Ishikawa (cell line): ENCODE data around the gene PIMREG.

Experiments used
- CEBPB ChIP-seq: IDR thresholded peaks from 2 replicates; pipeline ENCODE4 v1.6.1; 2012
- CREB1 ChIP-seq: IDR thresholded peaks from 2 replicates; pipeline ENCODE4 v1.6.1; 2012; ENCODE audit warnings: low read depth
- EGR1 ChIP-seq: IDR thresholded peaks from 2 replicates; pipeline ENCODE4 v1.6.1; 2012
- EP300 ChIP-seq: IDR thresholded peaks from 2 replicates; pipeline ENCODE4 v1.6.1; 2012; ENCODE audit warnings: borderline replicate concordance
- FOXM1 ChIP-seq: IDR thresholded peaks from 2 replicates; pipeline ENCODE4 v1.6.1; 2012; ENCODE audit warnings: low read depth, borderline replicate concordance
- NFIC ChIP-seq: IDR thresholded peaks from 2 replicates; pipeline ENCODE4 v1.6.1; 2012
- RAD21 ChIP-seq: IDR thresholded peaks from 2 replicates; pipeline ENCODE4 v1.6.1; 2012; ENCODE audit warnings: low read depth
- TAF1 ChIP-seq: IDR thresholded peaks from 2 replicates; pipeline ENCODE4 v1.6.1; 2012; ENCODE audit warnings: low read depth, mild to moderate bottlenecking
- TCF12 ChIP-seq: IDR thresholded peaks from 2 replicates; pipeline ENCODE4 v1.6.1; 2012; ENCODE audit warnings: low read depth
- TEAD4 ChIP-seq: IDR thresholded peaks from 2 replicates; pipeline ENCODE4 v1.6.1; 2012
- YY1 ChIP-seq: IDR thresholded peaks from 2 replicates; pipeline ENCODE4 v1.6.1; 2012; ENCODE audit warnings: low read depth
- ZBTB7A ChIP-seq: IDR thresholded peaks from 2 replicates; pipeline ENCODE4 v1.6.1; 2012; ENCODE audit warnings: low read depth
- TF ChIP-seq, protein P1 (sequence below): IDR thresholded peaks from 2 replicates; pipeline ENCODE4 v1.6.1; 2012; ENCODE audit warnings: low read depth, mild to moderate bottlenecking
- TF ChIP-seq, protein P2 (sequence below): IDR thresholded peaks from 2 replicates; pipeline ENCODE4 v1.6.1; 2012
- TF ChIP-seq, protein P3 (sequence below): IDR thresholded peaks from 2 replicates; pipeline ENCODE4 v1.6.1; 2012

Gene PIMREG

DNA sequence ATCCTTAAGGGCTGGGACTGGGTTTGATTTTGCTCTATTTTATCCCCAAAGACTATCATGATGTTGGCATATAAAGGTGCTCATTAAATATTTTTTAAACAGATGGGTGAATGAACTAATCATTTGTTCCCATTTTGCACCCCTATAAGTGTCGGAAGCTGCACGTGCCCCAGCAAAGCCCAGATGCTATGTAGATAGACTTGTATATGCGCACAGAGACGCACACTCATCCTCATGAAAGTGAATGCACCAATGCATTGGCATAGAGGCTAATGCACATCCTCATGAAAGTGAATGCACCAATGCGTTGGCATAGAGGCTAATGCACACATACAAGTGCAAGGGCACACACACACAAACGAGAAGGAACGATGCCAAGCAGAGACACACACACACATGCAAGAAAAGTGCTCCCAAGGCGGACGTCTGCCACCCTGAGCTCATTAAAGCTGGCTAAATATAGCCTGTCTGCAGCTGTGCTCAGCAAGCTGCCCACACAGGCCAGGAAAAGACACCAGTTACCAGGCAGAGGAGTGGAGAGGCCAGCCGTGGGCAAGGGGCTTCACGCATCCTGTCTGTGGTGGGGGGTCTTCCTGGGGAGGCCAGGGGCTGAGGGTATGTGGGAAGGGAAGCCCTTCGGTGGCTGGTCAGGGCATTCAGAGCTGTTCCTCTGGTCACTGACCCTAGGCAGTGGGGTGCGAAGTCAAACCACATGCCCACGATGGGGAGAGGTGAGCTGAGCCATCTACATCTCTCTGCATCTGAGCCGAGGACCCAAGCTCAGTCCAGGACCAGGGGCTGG is 52.6 kb downstream of the PIMREG start:
- TF ChIP-seq, protein P1, sequence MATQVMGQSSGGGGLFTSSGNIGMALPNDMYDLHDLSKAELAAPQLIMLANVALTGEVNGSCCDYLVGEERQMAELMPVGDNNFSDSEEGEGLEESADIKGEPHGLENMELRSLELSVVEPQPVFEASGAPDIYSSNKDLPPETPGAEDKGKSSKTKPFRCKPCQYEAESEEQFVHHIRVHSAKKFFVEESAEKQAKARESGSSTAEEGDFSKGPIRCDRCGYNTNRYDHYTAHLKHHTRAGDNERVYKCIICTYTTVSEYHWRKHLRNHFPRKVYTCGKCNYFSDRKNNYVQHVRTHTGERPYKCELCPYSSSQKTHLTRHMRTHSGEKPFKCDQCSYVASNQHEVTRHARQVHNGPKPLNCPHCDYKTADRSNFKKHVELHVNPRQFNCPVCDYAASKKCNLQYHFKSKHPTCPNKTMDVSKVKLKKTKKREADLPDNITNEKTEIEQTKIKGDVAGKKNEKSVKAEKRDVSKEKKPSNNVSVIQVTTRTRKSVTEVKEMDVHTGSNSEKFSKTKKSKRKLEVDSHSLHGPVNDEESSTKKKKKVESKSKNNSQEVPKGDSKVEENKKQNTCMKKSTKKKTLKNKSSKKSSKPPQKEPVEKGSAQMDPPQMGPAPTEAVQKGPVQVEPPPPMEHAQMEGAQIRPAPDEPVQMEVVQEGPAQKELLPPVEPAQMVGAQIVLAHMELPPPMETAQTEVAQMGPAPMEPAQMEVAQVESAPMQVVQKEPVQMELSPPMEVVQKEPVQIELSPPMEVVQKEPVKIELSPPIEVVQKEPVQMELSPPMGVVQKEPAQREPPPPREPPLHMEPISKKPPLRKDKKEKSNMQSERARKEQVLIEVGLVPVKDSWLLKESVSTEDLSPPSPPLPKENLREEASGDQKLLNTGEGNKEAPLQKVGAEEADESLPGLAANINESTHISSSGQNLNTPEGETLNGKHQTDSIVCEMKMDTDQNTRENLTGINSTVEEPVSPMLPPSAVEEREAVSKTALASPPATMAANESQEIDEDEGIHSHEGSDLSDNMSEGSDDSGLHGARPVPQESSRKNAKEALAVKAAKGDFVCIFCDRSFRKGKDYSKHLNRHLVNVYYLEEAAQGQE = no peak
- TF ChIP-seq CREB1 (no peak), TAF1 (no peak), EGR1 (no peak), FOXM1 (no peak), TCF12 (no peak), CEBPB (no peak), TEAD4 (no peak), YY1 (no peak), RAD21 (no peak), ZBTB7A (no peak), NFIC (no peak), EP300 (no peak)
- TF ChIP-seq, protein P2, sequence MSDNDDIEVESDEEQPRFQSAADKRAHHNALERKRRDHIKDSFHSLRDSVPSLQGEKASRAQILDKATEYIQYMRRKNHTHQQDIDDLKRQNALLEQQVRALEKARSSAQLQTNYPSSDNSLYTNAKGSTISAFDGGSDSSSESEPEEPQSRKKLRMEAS = no peak
- TF ChIP-seq, protein P3, sequence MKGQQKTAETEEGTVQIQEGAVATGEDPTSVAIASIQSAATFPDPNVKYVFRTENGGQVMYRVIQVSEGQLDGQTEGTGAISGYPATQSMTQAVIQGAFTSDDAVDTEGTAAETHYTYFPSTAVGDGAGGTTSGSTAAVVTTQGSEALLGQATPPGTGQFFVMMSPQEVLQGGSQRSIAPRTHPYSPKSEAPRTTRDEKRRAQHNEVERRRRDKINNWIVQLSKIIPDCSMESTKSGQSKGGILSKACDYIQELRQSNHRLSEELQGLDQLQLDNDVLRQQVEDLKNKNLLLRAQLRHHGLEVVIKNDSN = no peak

DNA sequence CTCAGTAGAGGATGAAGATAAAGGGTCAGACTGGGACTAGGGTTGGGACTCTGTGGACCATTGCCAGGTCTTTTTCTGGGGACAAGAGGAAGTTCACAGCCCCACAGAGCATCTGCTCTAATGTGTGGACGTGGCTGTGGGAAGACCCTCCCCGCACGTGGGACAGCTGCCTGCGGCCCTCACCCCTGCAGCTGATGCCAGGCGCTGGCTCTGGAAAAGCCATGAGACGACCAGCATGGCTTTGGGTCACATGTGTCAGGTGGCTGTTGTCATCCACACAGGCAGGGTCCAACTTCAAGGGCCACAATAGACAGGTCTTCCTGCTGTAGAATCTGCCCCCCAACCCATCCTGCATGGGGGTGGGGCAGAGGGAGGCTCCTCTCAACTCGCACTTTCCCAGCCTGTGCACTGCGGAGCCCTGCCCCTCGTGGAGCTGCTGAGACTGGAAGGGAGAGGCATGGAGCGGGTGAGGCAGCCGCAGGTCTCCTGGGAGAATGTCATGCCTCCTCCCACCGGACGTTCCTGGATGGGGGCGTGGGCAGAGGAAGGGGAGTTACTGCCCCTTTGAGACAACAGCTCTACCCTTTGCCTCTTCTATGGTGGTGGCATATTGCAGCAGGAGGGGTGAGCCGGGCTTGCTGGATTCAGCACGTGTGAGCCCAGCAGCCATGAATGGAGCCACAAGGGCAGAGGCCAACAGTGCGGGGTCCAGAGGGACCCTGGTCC is 53.4 kb downstream of the PIMREG start:
- TF ChIP-seq, protein P1 = no peak

DNA sequence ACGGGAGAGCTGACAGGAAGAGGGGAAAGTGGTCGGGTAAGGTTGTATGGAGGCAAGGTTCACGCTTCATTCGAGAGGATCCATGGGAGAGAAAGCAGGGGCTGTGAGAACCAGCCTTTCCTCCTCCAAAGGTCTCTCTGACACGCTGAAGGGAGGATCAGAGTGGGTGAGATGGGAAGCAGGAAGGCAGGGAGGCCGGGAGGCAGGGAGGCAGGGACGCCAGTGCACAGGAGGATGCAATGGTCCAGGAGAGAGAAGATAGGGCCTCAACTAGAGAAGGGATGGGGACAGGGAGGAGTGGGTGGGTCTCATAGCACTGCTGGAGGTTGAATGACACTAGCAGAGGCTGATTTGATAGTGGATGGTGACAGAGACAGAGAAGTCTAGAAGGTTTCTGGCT is 54.1 kb downstream of the PIMREG start:
- TF ChIP-seq TCF12 (no peak), YY1 (no peak), CREB1 (no peak), ZBTB7A (no peak), CEBPB (no peak), TAF1 (no peak), RAD21 (no peak), EGR1 (no peak), EP300 (no peak), NFIC (no peak), FOXM1 (no peak)
- TF ChIP-seq, protein P1 = no peak
- TF ChIP-seq, protein P3 = no peak

DNA sequence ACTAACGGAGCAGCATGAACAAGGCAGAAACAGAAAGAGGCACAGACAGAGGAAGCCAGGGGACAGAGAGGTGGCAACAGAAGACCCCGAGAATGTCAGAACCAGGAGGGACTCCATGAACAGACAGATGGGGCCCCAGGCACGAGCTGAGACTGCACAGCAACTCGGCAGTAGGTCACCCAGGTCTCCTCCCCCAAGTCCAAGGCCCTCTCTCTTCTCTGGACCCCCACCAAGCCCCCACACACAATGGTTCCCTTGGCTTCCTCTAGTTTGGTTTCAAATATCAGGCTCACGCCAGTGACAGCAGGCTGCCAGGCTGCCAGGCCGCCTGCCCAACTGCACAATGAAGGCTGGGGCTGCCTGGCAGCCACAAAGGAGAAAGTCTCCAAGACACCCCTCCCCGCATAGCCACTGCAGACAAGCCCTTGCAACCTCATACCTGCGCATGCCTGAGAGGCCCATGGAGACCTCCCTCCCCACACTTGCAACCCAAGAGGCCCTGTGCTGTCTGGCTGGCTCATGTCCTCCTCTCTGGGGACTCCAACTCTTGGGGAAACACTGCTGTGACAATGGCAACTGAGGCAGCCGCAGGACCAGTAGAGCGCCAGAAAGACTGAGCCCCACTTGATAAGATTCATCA is 54.8 kb downstream of the PIMREG start:
- no peak for TF ChIP-seq ZBTB7A
- TF ChIP-seq FOXM1 = no peak
- no peak for TF ChIP-seq EP300
- no peak for TF ChIP-seq NFIC
- no peak for TF ChIP-seq RAD21
- TF ChIP-seq TAF1 = no peak
- TF ChIP-seq TCF12 = no peak
- TF ChIP-seq, protein P1 = no peak
- TF ChIP-seq EGR1 = no peak
- TF ChIP-seq YY1 = no peak
- no peak for TF ChIP-seq CREB1
- TF ChIP-seq, protein P3 = no peak
- TF ChIP-seq, protein P2 = no peak
- no peak for TF ChIP-seq TEAD4
- TF ChIP-seq CEBPB = no peak
